Ishikawa (cell line): ENCODE measurements around the gene ADAMTS5.

ENCODE experiments used
- EP300 ChIP-seq: IDR thresholded peaks from 2 replicates; pipeline ENCODE4 v1.6.1; 2012; ENCODE audit warnings: borderline replicate concordance
- RAD21 ChIP-seq: IDR thresholded peaks from 2 replicates; pipeline ENCODE4 v1.6.1; 2012; ENCODE audit warnings: low read depth
- TAF1 ChIP-seq: IDR thresholded peaks from 2 replicates; pipeline ENCODE4 v1.6.1; 2012; ENCODE audit warnings: low read depth, mild to moderate bottlenecking
- YY1 ChIP-seq: IDR thresholded peaks from 2 replicates; pipeline ENCODE4 v1.6.1; 2012; ENCODE audit warnings: low read depth
- TF ChIP-seq, protein P1 (sequence below): IDR thresholded peaks from 2 replicates; pipeline ENCODE4 v1.6.1; 2012; ENCODE audit warnings: low read depth, mild to moderate bottlenecking
- TF ChIP-seq, protein P2 (sequence below): IDR thresholded peaks from 2 replicates; pipeline ENCODE4 v1.6.1; 2012

DNA sequence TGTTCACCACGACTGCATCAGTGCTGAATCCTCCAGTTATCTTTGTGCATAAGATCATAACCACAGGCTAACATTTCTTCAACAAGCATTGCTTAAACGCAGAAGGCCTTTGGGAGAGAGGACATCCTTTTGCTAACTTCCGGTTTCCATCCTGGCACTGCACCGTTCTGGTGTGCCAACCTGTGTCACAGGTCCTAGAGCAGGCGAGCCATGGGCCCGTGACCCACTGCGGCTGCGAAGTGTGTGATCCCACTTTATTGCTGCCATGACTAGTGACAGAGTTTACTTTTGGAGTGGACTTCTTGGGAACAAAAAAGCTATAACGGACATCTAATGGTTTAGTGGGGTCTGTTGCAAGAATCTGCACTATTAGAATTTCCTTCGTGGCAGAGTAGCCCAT is 42.9 kb downstream of the ADAMTS5 start:
- TF ChIP-seq, protein P1, sequence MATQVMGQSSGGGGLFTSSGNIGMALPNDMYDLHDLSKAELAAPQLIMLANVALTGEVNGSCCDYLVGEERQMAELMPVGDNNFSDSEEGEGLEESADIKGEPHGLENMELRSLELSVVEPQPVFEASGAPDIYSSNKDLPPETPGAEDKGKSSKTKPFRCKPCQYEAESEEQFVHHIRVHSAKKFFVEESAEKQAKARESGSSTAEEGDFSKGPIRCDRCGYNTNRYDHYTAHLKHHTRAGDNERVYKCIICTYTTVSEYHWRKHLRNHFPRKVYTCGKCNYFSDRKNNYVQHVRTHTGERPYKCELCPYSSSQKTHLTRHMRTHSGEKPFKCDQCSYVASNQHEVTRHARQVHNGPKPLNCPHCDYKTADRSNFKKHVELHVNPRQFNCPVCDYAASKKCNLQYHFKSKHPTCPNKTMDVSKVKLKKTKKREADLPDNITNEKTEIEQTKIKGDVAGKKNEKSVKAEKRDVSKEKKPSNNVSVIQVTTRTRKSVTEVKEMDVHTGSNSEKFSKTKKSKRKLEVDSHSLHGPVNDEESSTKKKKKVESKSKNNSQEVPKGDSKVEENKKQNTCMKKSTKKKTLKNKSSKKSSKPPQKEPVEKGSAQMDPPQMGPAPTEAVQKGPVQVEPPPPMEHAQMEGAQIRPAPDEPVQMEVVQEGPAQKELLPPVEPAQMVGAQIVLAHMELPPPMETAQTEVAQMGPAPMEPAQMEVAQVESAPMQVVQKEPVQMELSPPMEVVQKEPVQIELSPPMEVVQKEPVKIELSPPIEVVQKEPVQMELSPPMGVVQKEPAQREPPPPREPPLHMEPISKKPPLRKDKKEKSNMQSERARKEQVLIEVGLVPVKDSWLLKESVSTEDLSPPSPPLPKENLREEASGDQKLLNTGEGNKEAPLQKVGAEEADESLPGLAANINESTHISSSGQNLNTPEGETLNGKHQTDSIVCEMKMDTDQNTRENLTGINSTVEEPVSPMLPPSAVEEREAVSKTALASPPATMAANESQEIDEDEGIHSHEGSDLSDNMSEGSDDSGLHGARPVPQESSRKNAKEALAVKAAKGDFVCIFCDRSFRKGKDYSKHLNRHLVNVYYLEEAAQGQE = no peak
- TF ChIP-seq TAF1 (no peak), YY1 (no peak), EP300 (no peak), RAD21 (no peak)
- TF ChIP-seq, protein P2, sequence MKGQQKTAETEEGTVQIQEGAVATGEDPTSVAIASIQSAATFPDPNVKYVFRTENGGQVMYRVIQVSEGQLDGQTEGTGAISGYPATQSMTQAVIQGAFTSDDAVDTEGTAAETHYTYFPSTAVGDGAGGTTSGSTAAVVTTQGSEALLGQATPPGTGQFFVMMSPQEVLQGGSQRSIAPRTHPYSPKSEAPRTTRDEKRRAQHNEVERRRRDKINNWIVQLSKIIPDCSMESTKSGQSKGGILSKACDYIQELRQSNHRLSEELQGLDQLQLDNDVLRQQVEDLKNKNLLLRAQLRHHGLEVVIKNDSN = no peak
